GM19099 (cell line): ENCODE results near the gene SLC5A10.

Experiments used
- POLR2A ChIP-seq: IDR thresholded peaks from 3 replicates; pipeline ENCODE4 v1.6.1; 2011; ENCODE audit warnings: low read depth; ENCODE audit not compliant: insufficient read length; ENCODE audit errors: extremely low read depth

SLC5A10 gene

DNA sequence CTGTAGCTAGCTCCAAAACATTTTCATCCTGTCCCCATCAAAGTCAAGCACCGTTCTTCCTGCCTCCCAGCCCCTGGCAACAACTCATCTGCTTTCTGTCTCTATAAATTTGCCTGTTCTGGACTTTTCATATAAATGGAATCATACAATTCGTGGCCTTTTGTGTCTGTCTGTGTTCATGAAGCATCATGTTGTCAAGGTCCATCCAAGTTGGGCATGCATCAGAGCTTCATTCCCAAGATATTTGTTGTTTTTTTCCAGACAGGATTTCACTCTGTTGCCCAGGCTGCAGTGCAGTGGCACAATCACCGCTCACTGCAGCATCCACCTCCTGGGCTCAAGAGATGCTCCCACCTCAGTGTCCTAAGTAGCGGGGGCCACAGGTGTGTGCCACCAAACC is 5.9 kb downstream of the SLC5A10 start:
- TF ChIP-seq POLR2A: no peak

GRCh38 chr17:18958611-18959010 is 6.6 kb downstream of the SLC5A10 start:
- TF ChIP-seq POLR2A: no peak

GRCh38 chr17:18959071-18959844 is 7.3 kb downstream of the SLC5A10 start:
- TF ChIP-seq POLR2A: no peak

GRCh38 chr17:18959845-18960240 is 7.9 kb downstream of the SLC5A10 start:
- TF ChIP-seq POLR2A: no peak

GRCh38 chr17:18960241-18960665 is 8.3 kb downstream of the SLC5A10 start:
- TF ChIP-seq POLR2A: no peak

GRCh38 chr17:18960803-18961511 is 9.0 kb downstream of the SLC5A10 start:
- no peak for TF ChIP-seq POLR2A

- no peak for TF ChIP-seq POLR2A
Measured at GRCh38 chr17:18961634-18962493, 9.9 kb downstream of the SLC5A10 start.

DNA sequence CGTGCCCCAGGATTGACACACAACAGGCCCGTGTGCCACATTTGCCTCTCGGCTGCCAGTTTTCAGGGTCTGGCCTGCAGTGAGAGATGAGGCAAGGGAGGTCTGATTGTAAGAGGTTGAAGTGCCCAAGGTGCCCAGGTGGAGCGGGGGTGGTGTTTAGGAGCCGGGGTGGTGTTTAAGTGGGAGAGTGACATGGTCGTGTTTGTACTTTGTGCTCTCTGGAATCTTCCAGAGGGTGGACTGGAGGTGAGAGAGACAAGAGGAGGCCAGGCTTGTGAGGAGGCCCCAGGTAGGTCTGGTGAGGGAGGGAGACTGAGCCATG is 10.5 kb downstream of the SLC5A10 start:
- no peak for TF ChIP-seq POLR2A

- no peak for TF ChIP-seq POLR2A
Measured at GRCh38 chr17:18963126-18964017, 11.4 kb downstream of the SLC5A10 start.

DNA sequence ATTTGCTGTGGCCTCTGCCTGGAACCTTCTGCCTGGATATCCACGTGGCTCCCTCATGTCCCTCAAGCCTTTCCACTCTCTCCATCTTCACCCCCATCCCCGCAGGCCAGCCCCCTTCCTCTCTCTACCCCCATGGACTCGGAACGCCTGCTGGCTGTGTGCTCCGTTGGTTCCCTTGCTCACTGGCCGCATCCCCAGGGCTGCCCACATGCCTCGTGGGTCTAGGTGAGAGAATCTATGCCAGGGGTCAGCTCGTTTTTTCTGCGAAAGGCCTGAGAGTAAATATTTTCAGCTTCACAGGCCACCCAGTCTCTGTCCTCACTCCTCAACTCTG is 12.0 kb downstream of the SLC5A10 start:
- TF ChIP-seq POLR2A: no peak

DNA sequence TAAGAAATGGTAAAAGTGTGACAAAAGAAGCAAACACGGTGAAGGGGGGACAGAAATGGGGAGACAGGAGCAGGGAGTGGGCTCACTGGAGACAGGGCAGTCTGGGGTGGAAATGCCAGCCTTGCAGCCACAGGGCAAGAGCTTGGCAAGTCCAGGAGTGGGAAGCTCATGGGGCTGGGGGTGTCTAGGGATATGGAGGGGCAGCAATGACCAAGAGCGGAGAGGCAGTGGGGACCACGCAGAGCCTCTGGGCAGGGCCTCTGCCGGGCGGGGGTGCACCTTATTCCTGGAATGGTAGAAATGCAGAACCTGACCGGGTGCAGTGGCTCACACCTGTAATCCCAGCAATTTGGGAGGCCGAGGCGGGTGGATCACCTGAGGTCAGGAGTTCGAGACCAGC is 12.6 kb downstream of the SLC5A10 start:
- no peak for TF ChIP-seq POLR2A

DNA sequence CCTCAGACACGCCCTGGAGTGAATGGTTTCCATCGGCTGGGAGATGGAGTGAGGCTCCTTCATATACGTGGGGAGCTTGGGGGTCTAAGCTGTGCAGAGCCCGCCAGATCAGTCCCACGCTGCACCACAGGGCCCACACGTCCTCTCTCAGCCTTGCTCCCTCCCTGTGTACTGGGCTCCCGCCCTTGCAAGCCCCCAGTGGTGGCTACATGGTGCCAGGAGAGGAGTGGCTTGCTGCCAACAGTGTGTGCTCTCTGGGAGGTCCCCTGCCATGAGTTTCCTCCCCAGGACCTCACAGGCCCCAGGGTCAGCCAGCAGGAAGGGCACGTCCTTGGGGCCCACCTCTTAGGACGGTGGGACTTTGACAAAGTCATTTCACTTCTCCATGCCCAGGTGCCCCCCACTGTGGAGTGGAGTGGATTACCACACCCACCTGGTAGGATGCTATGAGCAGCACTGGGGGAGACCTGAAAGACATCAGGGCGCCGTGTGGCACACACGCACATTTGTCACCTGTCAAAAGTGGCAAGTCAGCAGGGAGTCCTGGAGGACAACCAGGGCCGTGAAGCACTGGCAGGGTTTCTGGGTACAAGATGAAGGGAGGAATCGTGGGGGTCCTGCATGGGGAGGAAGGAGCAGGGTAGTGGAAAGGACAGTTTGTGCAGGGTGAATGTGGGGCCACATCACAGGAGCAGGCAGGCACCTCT is 13.7 kb downstream of the SLC5A10 start:
- no peak for TF ChIP-seq POLR2A

DNA sequence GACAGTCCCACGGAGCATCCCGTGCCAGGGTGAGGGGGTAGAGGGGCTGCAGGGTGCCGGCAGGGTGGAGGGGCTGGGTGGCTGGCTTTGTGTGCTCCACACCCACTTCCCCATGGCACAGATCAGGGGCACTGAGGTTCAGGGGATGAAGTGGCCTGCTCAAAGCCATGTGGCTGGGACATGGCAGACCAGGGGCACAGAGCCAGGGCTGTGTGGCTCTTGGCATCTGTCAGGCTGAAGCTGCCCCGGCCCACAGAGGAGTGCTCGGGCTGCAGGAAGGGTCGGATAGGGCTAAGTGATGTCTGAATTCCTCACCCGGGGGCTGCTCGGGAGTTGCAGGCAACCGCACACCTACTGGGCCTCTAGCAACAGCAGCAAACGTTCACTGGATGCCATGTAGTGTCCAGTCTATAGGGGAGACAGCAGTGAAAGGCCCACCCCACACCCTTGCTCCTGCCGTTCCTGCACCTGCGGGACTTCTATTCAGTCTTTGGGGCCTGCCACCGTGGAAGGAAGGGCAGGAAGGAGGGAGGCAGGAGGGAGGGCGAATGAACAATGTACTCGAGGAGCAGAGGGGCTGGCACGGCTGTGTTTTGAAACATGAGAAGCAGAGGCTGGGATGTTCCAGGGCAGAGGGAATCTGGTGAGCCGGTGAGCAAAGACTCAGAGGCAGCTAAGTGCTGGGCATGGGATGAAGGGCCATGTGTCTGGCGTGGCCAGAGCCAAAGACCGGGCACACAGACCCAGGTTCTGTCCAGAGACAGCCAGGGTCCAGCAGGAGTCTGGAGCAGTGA is 15.1 kb downstream of the SLC5A10 start:
- no peak for TF ChIP-seq POLR2A
